ENCODE results near the gene DTNA.

GRCh38 chr18:34805103-34805877 is 95.2 kb downstream of the DTNA start:
- no peak for TF ChIP-seq POLR2A (IDR thresholded peaks at IDR 0.05)
- TF ChIP-seq, protein P1, sequence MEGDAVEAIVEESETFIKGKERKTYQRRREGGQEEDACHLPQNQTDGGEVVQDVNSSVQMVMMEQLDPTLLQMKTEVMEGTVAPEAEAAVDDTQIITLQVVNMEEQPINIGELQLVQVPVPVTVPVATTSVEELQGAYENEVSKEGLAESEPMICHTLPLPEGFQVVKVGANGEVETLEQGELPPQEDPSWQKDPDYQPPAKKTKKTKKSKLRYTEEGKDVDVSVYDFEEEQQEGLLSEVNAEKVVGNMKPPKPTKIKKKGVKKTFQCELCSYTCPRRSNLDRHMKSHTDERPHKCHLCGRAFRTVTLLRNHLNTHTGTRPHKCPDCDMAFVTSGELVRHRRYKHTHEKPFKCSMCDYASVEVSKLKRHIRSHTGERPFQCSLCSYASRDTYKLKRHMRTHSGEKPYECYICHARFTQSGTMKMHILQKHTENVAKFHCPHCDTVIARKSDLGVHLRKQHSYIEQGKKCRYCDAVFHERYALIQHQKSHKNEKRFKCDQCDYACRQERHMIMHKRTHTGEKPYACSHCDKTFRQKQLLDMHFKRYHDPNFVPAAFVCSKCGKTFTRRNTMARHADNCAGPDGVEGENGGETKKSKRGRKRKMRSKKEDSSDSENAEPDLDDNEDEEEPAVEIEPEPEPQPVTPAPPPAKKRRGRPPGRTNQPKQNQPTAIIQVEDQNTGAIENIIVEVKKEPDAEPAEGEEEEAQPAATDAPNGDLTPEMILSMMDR (IDR thresholded peaks at IDR 0.05) = no peak
- TF ChIP-seq EP300 (IDR thresholded peaks at IDR 0.05) = no peak
